Neural progenitor cell (in vitro differentiated cells): ENCODE measurements around the gene LMTK2. TPM values are rescaled to one million over a fixed set of nuclear protein-coding genes. Genes with fewer than 3 reads are reported as not detected.
"Not testable (repeated sequence)": the region's sequence is repeated elsewhere in the genome, so short reads cannot be mapped to it uniquely, and the experiment has no call there.

Experiments used
- DNase-seq: peaks from one replicate; pipeline ENCODE4 v3.0.0-alpha.2; 2016; ENCODE audit warnings: low spot score
- H2AFZ ChIP-seq: fragments of 200-600 bp; sonication (generic); replicated peaks from 2 replicates; pipeline ENCODE4 v1.6.1; 2016; ENCODE audit warnings: antibody characterized with exemption
- H3F3A ChIP-seq: fragments of 200-600 bp; sonication (generic); 2 replicates; pipeline ENCODE4 v1.6.1; 2016; ENCODE audit warnings: antibody characterized with exemption, low read depth
- H3K27ac ChIP-seq: fragments of 200-600 bp; sonication (generic); 2 replicates; pipeline ENCODE4 v1.5.1; 2016; ENCODE audit warnings: mild to moderate bottlenecking
- H3K27me3 ChIP-seq: fragments of 200-600 bp; sonication (generic); 2 replicates; pipeline ENCODE4 v1.6.1; 2016; ENCODE audit warnings: mild to moderate bottlenecking, moderate library complexity
- H3K36me3 ChIP-seq: fragments of 200-600 bp; sonication (generic); 2 replicates; pipeline ENCODE4 v1.5.1; 2016
- H3K4me1 ChIP-seq: fragments of 200-600 bp; sonication (generic); 2 replicates; pipeline ENCODE4 v1.6.1; 2016; ENCODE audit warnings: mixed run types
- H3K4me2 ChIP-seq: fragments of 200-600 bp; sonication (generic); 2 replicates; pipeline ENCODE4 v1.6.1; 2016
- H3K4me3 ChIP-seq: fragments of 200-600 bp; sonication (generic); 2 replicates; pipeline ENCODE4 v1.5.1; 2016
- H3K79me2 ChIP-seq: fragments of 200-600 bp; sonication (generic); 2 replicates; pipeline ENCODE4 v1.6.1; 2016; ENCODE audit warnings: low read depth
- H3K9ac ChIP-seq: fragments of 200-600 bp; sonication (generic); 2 replicates; pipeline ENCODE4 v1.6.1; 2016
- H3K9me3 ChIP-seq: fragments of 200-600 bp; sonication (generic); 2 replicates; pipeline ENCODE4 v1.5.1; 2016; ENCODE audit warnings: low read depth
- H4K20me1 ChIP-seq: fragments of 200-600 bp; sonication (generic); 2 replicates; pipeline ENCODE4 v1.6.1; 2016; ENCODE audit warnings: low read depth
- H3K27ac Mint-ChIP-seq: 3 replicates; pipeline ENCODE4 v1.8.0; 2021; ENCODE audit warnings: mixed read lengths
- H3K27me3 Mint-ChIP-seq: 2 replicates; pipeline ENCODE4 v1.8.0; 2022; ENCODE audit warnings: low read depth, mild to moderate bottlenecking, inconsistent platforms, moderate library complexity, mixed read lengths; ENCODE audit not compliant: insufficient read depth
- H3K36me3 Mint-ChIP-seq: 3 replicates; pipeline ENCODE4 v1.8.0; 2021; ENCODE audit warnings: mixed read lengths
- H3K4me1 Mint-ChIP-seq: 3 replicates; pipeline ENCODE4 v1.8.0; 2021; ENCODE audit warnings: mixed read lengths
- H3K4me3 Mint-ChIP-seq: 3 replicates; pipeline ENCODE4 v1.8.0; 2021; ENCODE audit warnings: mild to moderate bottlenecking, moderate library complexity, mixed read lengths
- H3K9me3 Mint-ChIP-seq: 3 replicates; pipeline ENCODE4 v1.8.0; 2020; ENCODE audit warnings: mixed read lengths
- EZH2 ChIP-seq: fragments of 200-600 bp; sonication (generic); IDR thresholded peaks from 2 replicates; pipeline ENCODE4 v1.6.1; 2017; ENCODE audit warnings: antibody characterized with exemption, mild to moderate bottlenecking, moderate library complexity
- EZH2phosphoT487 ChIP-seq: fragments of 200-600 bp; sonication (generic); IDR thresholded peaks from 2 replicates; pipeline ENCODE4 v1.6.1; 2017; ENCODE audit warnings: antibody characterized with exemption
- total RNA-seq: library from RNA; depleted of rRNA; stranded (reverse); fragments of >200 nt; gene quantifications from 2 replicates; pipeline ENCODE4 v1.2.3, GENCODE V29; 2015; ENCODE audit warnings: low replicate concordance
- TF ChIP-seq, protein P1 (sequence below): fragments of 200-600 bp; sonication (generic); IDR thresholded peaks from 2 replicates; pipeline ENCODE4 v1.5.1; 2017; ENCODE audit warnings: antibody characterized with exemption, mild to moderate bottlenecking

LMTK2 gene
- total RNA-seq, 1 donor from 2014 or later, result 14.1 TPM

- H3K27ac Mint-ChIP-seq, result peak overlapping the region; percentile 89
- Histone ChIP-seq H3K9me3 (no peaks in the 10 kb centered on the region), H3F3A (peaks cover 22% of the 10 kb centered on the region), H3K27ac (no peak overlapping the region), H3K79me2 (no peaks in the 10 kb centered on the region), H3K4me3 (no peak overlapping the region), H2AFZ (no peak overlapping the region), H3K9ac (no peak overlapping the region), H3K4me1 (peaks cover 18% of the 10 kb centered on the region), H3K36me3 (no peaks in the 10 kb centered on the region), H3K4me2 (no peak overlapping the region), H4K20me1 (no peaks in the 10 kb centered on the region), H3K27me3 (no peaks in the 10 kb centered on the region)
- H3K27me3 Mint-ChIP-seq, result no peaks in the 10 kb centered on the region
- H3K36me3 Mint-ChIP-seq, result peaks cover 8% of the 10 kb centered on the region
- H3K9me3 Mint-ChIP-seq, result peaks cover 2% of the 10 kb centered on the region
- DNase-seq, result no peak
- H3K4me1 Mint-ChIP-seq, result peaks cover 9% of the 10 kb centered on the region
- H3K4me3 Mint-ChIP-seq, result no peak overlapping the region
- TF ChIP-seq EZH2phosphoT487 (no peak), EZH2 (no peak)
- TF ChIP-seq, protein P1, sequence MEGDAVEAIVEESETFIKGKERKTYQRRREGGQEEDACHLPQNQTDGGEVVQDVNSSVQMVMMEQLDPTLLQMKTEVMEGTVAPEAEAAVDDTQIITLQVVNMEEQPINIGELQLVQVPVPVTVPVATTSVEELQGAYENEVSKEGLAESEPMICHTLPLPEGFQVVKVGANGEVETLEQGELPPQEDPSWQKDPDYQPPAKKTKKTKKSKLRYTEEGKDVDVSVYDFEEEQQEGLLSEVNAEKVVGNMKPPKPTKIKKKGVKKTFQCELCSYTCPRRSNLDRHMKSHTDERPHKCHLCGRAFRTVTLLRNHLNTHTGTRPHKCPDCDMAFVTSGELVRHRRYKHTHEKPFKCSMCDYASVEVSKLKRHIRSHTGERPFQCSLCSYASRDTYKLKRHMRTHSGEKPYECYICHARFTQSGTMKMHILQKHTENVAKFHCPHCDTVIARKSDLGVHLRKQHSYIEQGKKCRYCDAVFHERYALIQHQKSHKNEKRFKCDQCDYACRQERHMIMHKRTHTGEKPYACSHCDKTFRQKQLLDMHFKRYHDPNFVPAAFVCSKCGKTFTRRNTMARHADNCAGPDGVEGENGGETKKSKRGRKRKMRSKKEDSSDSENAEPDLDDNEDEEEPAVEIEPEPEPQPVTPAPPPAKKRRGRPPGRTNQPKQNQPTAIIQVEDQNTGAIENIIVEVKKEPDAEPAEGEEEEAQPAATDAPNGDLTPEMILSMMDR, result no peak
Observed at GRCh38 chr7:98215561-98216495, 109.2 kb downstream of the LMTK2 start.

DNA sequence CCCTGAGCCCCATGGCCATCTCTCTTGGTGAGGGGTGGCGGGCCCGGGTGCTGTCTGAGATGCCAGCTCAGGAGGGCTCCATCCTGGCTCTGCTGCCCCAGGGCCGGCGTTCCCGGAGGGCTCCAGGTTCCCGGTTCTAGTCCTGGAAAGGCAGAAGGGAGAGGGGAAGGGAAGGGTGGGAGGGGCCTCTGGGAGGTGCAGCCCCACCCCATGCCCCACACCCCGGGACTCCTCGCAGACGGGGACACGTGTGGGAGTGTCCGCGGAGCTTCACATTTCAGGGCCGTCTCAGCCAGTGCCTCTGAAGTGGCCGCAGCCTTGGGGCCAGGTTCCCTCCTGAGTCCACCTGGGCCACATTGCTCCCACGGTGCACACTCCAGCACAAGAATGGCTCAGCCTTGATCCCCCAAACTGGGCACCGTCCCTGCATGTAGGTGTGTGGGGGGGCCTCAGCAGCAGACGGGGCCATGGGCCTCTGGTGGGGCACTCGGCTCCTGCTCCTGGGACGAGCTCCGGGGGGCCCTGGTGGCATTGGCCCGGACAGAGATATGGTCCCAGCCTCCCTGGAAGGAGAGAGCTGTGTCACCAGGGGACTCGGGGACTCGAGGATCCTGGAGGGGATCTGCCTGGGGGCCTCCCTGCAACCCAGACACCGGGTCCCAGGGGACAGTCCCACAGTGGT, 110.4 kb downstream of the LMTK2 start:
- H3K27me3 Mint-ChIP-seq, result no peaks in the 10 kb centered on the region
- no peak overlapping the region for H3K4me3 Mint-ChIP-seq
- Histone ChIP-seq H3K27me3 (no peaks in the 10 kb centered on the region), H3K36me3 (no peaks in the 10 kb centered on the region), H3F3A (peaks cover 17% of the 10 kb centered on the region), H3K4me1 (peaks cover 18% of the 10 kb centered on the region), H3K4me3 (no peak overlapping the region), H2AFZ (no peak overlapping the region), H3K9ac (no peak overlapping the region), H3K4me2 (no peak overlapping the region), H3K9me3 (no peaks in the 10 kb centered on the region), H3K27ac (no peak overlapping the region), H4K20me1 (no peaks in the 10 kb centered on the region), H3K79me2 (no peaks in the 10 kb centered on the region)
- peaks cover 6% of the 10 kb centered on the region for H3K4me1 Mint-ChIP-seq
- H3K36me3 Mint-ChIP-seq, result peaks cover 8% of the 10 kb centered on the region
- TF ChIP-seq EZH2, result no peak
- TF ChIP-seq EZH2phosphoT487, result no peak
- TF ChIP-seq, protein P1, result no peak
- no peak overlapping the region for H3K27ac Mint-ChIP-seq
- DNase-seq, result no peak
- H3K9me3 Mint-ChIP-seq, result peaks cover 2% of the 10 kb centered on the region

GRCh38 chr7:98217623-98218582, 111.2 kb downstream of the LMTK2 start:
- peak; percentile 75 for DNase-seq
- Mint-ChIP-seq H3K27ac (peak overlapping the region; percentile 3), H3K4me1 (peaks cover 6% of the 10 kb centered on the region), H3K27me3 (no peaks in the 10 kb centered on the region), H3K4me3 (no peak overlapping the region), H3K36me3 (peaks cover 8% of the 10 kb centered on the region), H3K9me3 (peaks cover 2% of the 10 kb centered on the region)
- Histone ChIP-seq H3K9ac (no peak overlapping the region), H3K27ac (peak overlapping the region; percentile 73), H4K20me1 (no peaks in the 10 kb centered on the region), H2AFZ (peak overlapping the region; percentile 69), H3K4me3 (no peak overlapping the region), H3K36me3 (no peaks in the 10 kb centered on the region), H3K9me3 (no peaks in the 10 kb centered on the region), H3K27me3 (no peaks in the 10 kb centered on the region), H3K4me2 (peak overlapping the region; percentile 67), H3F3A (peaks cover 14% of the 10 kb centered on the region), H3K4me1 (peaks cover 18% of the 10 kb centered on the region), H3K79me2 (no peaks in the 10 kb centered on the region)
- TF ChIP-seq EZH2, result no peak
- TF ChIP-seq, protein P1, result no peak
- no peak for TF ChIP-seq EZH2phosphoT487

- H3K27ac Mint-ChIP-seq, DNase-seq: not testable (repeated sequence)
Observed at GRCh38 chr7:98219382-98219781, 112.7 kb downstream of the LMTK2 start.

More at GRCh38 chr7:98219382-98219781, 112.7 kb downstream of the LMTK2 start:
- H3K4me2 ChIP-seq, H3K79me2 ChIP-seq, H2AFZ ChIP-seq, H3K27ac ChIP-seq, H3K27me3 ChIP-seq, H3K9me3 ChIP-seq, H3K9ac ChIP-seq, H3K36me3 ChIP-seq, H3K4me3 Mint-ChIP-seq, H3K4me3 ChIP-seq, H3K36me3 Mint-ChIP-seq, H4K20me1 ChIP-seq, H3K27me3 Mint-ChIP-seq, H3K9me3 Mint-ChIP-seq, H3K4me1 Mint-ChIP-seq: not testable (repeated sequence)
- Histone ChIP-seq H3K4me1 (peaks cover 18% of the 10 kb centered on the region), H3F3A (peaks cover 14% of the 10 kb centered on the region)
